Activated B cell treated with CpG ODN at 0.5 μM for 24 hours (primary cell): ENCODE results near the gene SLC29A3. TPM values are rescaled to one million over a fixed set of nuclear protein-coding genes. Genes with fewer than 3 reads are reported as not detected.

ENCODE experiments used
- ATAC-seq: fragments of 200-7000 bp; cut with Tn5 transposase; one replicate; pipeline ENCODE4 v1.10.0; 2021; ENCODE audit warnings: low read depth, mild to moderate bottlenecking, moderate library complexity
- CTCF ChIA-PET: fragments of 350-600 bp; sonication (Branson Sonifier 250); formaldehyde crosslinking; loops from one replicate; lab custom pipeline; 2021; ENCODE audit warnings: antibody characterized with exemption; lab: Charles Lee
- POLR2A ChIA-PET: fragments of 350-600 bp; sonication (Branson Sonifier 250); formaldehyde crosslinking; loops from one replicate; lab custom pipeline; 2021; ENCODE audit warnings: antibody characterized with exemption; lab: Charles Lee
- DNase-seq: peaks from one replicate; pipeline ENCODE4 v3.0.0; 2022
- H3K27ac Mint-ChIP-seq: one replicate; pipeline ENCODE4 v1.8.0; 2020; ENCODE audit warnings: mixed read lengths
- H3K27me3 Mint-ChIP-seq: one replicate; pipeline ENCODE4 v1.8.0; 2021; ENCODE audit warnings: mixed read lengths
- H3K36me3 Mint-ChIP-seq: one replicate; pipeline ENCODE4 v1.8.0; 2021; ENCODE audit warnings: low read depth, mixed read lengths
- H3K4me1 Mint-ChIP-seq: one replicate; pipeline ENCODE4 v1.8.0; 2021; ENCODE audit warnings: mixed read lengths
- H3K4me3 Mint-ChIP-seq: one replicate; pipeline ENCODE4 v1.8.0; 2020; ENCODE audit warnings: mild to moderate bottlenecking, mixed read lengths
- H3K9me3 Mint-ChIP-seq: one replicate; pipeline ENCODE4 v1.8.0; 2020; ENCODE audit warnings: mixed read lengths
- CTCF ChIP-seq: fragments of 200-600 bp; IDR thresholded peaks from one replicate; pipeline ENCODE4 v1.8.0; 2022; ENCODE audit warnings: antibody characterized with exemption, mild to moderate bottlenecking
- intact Hi-C: fragments of 100-400 bp; cut with micrococcal nuclease; formaldehyde crosslinking; loops from one replicate; pipeline ENCODE4 v1.15.1; 2024
- total RNA-seq: library from RNA; stranded (reverse); gene quantifications from 2 replicates; pipeline ENCODE4 v1.2.3, GENCODE V29; 2022

SLC29A3 gene
- total RNA-seq, 1 donor from 2014 or later: 4.3 TPM

GRCh38 chr10:71317739-71318138 lies 1.3 kb upstream of the SLC29A3 start:
- Mint-ChIP-seq H3K27me3 (peaks cover 6% of the 10 kb centered on the region), H3K4me3 (peak overlapping the region; percentile 17), H3K4me1 (peaks cover 13% of the 10 kb centered on the region), H3K27ac (no peak overlapping the region), H3K36me3 (no peaks in the 10 kb centered on the region), H3K9me3 (no peaks in the 10 kb centered on the region)
- no peak for TF ChIP-seq CTCF
- ChIA-PET POLR2A (interaction anchor here (0.6 to 0.7 kb wide), 2 partner anchors 291 to 374 kb away, joined by 3 read pairs; no protein-coding TSS in a partner anchor), CTCF (interaction anchor here (0.9 to 9.5 kb wide), 9 partner anchors 15 to 579 kb away, joined by 3 to 109 read pairs (median 4); partner anchors contain the start of gene CDH23)
- intact Hi-C loops: loop anchor here (2.0 kb wide), 2 partner anchors 67 to 1017 kb away; no protein-coding TSS in a partner anchor
- DNase-seq: no peak
- no peak for ATAC-seq

- peaks cover 12% of the 10 kb centered on the region for H3K4me1 Mint-ChIP-seq
- ChIA-PET POLR2A (interaction anchor here (0.6 to 3.7 kb wide), 8 partner anchors 40 to 457 kb away, joined by 3 to 34 read pairs (median 4); no protein-coding TSS in a partner anchor), CTCF (interaction anchor here (0.7 to 9.5 kb wide), 22 partner anchors 12 to 729 kb away, joined by 3 to 109 read pairs (median 5); partner anchors contain the start of gene CDH23)
- H3K4me3 Mint-ChIP-seq: peak overlapping the region; percentile 96
- ATAC-seq (no peak), DNase-seq (no peak)
- peak overlapping the region; percentile 80 for H3K27ac Mint-ChIP-seq
- no peaks in the 10 kb centered on the region for H3K9me3 Mint-ChIP-seq
- TF ChIP-seq CTCF: no peak
- peaks cover 19% of the 10 kb centered on the region for H3K36me3 Mint-ChIP-seq
- intact Hi-C loops: loop anchor here (1.0 to 5.0 kb wide), 10 partner anchors 37 to 1015 kb away; partner anchors contain the start of gene VSIR
- H3K27me3 Mint-ChIP-seq: no peaks in the 10 kb centered on the region
Measured at GRCh38 chr10:71319800-71320392, 837 bp downstream of the SLC29A3 start.

- peak overlapping the region; percentile 12 for H3K4me3 Mint-ChIP-seq
- CTCF ChIA-PET: interaction anchor here (1.0 to 9.5 kb wide), 12 partner anchors 18 to 728 kb away, joined by 3 to 109 read pairs (median 12); partner anchors contain the start of gene CDH23
- H3K27me3 Mint-ChIP-seq: no peaks in the 10 kb centered on the region
- ATAC-seq (no peak), DNase-seq (no peak)
- peaks cover 22% of the 10 kb centered on the region for H3K36me3 Mint-ChIP-seq
- H3K27ac Mint-ChIP-seq: no peak overlapping the region
- no peaks in the 10 kb centered on the region for H3K9me3 Mint-ChIP-seq
- no peak for TF ChIP-seq CTCF
- POLR2A ChIA-PET: interaction anchor here (0.6 to 3.7 kb wide), 5 partner anchors 39 to 456 kb away, joined by 3 to 34 read pairs (median 8); no protein-coding TSS in a partner anchor
- H3K4me1 Mint-ChIP-seq: peaks cover 12% of the 10 kb centered on the region
- intact Hi-C loops: loop anchor here (5.0 kb wide), 1 partner anchor 37 kb away; no protein-coding TSS in a partner anchor
Measured at GRCh38 chr10:71320592-71320991, 1.5 kb downstream of the SLC29A3 start.

GRCh38 chr10:71321386-71321785 lies 2.3 kb downstream of the SLC29A3 start:
- Mint-ChIP-seq H3K4me3 (no peak overlapping the region), H3K27ac (no peak overlapping the region), H3K36me3 (peaks cover 22% of the 10 kb centered on the region), H3K4me1 (peaks cover 12% of the 10 kb centered on the region), H3K27me3 (no peaks in the 10 kb centered on the region), H3K9me3 (no peaks in the 10 kb centered on the region)
- ChIA-PET POLR2A (interaction anchor here (3.7 kb wide), 1 partner anchor 56 kb away, joined by 34 read pairs; no protein-coding TSS in a partner anchor), CTCF (interaction anchor here (3.1 to 7.4 kb wide), 2 partner anchors 63 to 387 kb away, joined by 9 to 46 read pairs; no protein-coding TSS in a partner anchor)
- DNase-seq: no peak
- no peak for ATAC-seq
- no peak for TF ChIP-seq CTCF
- intact Hi-C loops: loop anchor here (5.0 kb wide), 1 partner anchor 36 kb away; no protein-coding TSS in a partner anchor

- intact Hi-C loops: loop anchor here (5.0 kb wide), 1 partner anchor 34 kb away; no protein-coding TSS in a partner anchor
- DNase-seq (no peak), ATAC-seq (no peak)
- no peak for TF ChIP-seq CTCF
- peaks cover 30% of the 10 kb centered on the region for H3K36me3 Mint-ChIP-seq
- no peaks in the 10 kb centered on the region for H3K9me3 Mint-ChIP-seq
- ChIA-PET POLR2A (no interaction called here), CTCF (interaction anchor here (1.4 kb wide), 1 partner anchor 61 kb away, joined by 3 read pairs; no protein-coding TSS in a partner anchor)
- no peaks in the 10 kb centered on the region for H3K27me3 Mint-ChIP-seq
- H3K27ac Mint-ChIP-seq: no peak overlapping the region
- H3K4me1 Mint-ChIP-seq: peaks cover 12% of the 10 kb centered on the region
- H3K4me3 Mint-ChIP-seq: no peak overlapping the region
Measured at GRCh38 chr10:71323407-71323806, 4.3 kb downstream of the SLC29A3 start.
